GM18502 (cell line): Measurements from ENCODE around the gene SEBOX.

Source experiments
- ATAC-seq: cut with Tn5 transposase; IDR thresholded peaks from one replicate; pipeline ENCODE4 v1.9.1; 2021; ENCODE audit warnings: mild to moderate bottlenecking; ENCODE audit not compliant: unreplicated experiment, poor library complexity

SEBOX gene, protein sequence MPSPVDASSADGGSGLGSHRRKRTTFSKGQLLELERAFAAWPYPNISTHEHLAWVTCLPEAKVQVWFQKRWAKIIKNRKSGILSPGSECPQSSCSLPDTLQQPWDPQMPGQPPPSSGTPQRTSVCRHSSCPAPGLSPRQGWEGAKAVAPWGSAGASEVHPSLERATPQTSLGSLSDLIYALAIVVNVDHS

DNA sequence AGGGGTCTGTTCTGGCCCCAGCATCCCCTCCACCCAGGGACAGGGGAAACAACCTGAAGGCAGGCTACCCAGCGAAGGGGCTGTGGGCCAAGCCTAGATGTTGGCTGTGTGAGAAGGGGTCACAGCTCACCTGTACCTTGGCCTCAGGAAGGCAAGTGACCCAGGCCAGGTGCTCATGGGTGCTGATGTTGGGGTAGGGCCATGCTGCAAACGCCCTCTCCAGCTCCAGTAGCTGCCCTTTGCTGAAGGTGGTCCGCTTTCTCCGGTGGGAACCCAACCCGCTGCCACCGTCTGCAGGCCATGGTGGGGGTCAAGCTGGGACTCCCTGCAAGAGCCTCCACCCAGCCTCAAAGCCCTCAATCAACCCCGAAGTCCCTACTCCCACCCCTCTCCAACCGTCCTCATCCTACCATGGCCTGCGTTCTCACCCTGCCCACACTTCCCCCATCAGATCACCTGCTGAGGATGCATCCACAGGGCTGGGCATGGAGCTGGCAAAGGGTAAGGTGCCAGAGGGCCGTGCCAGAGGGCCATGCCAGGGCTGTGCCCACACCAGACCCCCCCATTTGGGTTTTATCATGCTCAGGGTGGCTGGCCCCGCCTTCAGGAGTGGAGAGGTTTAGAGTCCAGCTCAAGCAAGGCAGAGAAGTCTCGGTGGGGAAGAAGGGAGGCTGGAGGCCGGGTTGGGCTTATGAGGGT, at the start of gene SEBOX:
Gene SEBOX (minus strand): TSS at position 535 of the 699 bp plus-strand sequence. CDS start 48 bp downstream, at position 487.
- ATAC-seq: no peak

DNA sequence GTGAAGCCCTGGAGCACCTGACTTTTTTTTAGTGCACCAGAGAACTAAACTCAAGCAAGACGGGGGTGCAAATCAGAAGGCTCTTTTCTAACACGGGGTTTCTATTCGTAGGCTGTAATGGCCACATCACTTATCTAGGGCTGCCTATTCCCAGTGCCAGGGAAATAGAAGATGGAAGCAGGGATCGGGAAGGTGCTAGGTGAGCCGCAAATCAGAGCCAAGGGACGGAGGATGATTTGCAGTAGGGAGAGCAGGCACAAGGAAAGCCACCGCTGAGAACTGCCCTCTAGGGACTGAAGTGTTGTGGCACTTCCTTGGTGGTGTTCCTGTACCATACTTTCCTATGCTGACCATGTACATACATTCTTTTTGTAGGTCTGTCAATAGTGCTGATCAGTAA, 48.8 kb upstream of the SEBOX start:
- ATAC-seq: no peak

DNA sequence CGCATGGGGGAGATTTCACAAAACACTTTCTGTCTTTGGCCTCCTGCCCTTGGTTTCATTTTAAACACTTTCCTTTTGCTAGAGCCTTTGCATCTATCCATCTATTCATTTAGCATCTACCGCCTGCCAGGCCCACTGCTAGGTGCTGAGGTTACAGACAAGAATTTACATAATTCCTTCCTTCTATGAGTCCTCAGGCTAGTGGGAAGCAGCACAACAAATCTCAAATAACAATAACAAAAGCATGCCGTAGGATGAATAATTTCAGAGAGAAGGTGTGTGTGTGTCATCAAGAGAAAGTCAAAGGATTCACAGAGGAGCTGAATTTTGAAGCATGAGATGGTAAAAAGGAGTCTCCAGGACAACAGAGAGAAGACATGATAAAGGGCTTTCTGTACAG, 47.1 kb upstream of the SEBOX start:
- ATAC-seq: no peak

DNA sequence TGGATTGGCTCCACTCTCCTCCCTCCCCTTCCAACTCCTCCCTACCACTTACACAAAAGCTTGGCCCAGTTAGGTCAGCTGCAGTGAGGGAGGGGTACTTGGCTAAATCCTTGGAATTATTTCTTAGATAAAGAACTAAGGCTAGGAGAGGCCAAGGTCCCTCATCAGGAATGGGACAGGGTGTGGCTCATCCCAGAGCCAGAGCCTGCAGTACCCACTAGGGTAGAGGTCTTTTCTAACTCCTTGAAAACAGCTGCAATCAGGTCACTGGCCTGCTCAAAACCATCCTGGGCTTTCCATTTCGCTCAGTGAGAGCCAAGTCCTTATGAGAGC, 42.9 kb upstream of the SEBOX start:
- no peak for ATAC-seq

DNA sequence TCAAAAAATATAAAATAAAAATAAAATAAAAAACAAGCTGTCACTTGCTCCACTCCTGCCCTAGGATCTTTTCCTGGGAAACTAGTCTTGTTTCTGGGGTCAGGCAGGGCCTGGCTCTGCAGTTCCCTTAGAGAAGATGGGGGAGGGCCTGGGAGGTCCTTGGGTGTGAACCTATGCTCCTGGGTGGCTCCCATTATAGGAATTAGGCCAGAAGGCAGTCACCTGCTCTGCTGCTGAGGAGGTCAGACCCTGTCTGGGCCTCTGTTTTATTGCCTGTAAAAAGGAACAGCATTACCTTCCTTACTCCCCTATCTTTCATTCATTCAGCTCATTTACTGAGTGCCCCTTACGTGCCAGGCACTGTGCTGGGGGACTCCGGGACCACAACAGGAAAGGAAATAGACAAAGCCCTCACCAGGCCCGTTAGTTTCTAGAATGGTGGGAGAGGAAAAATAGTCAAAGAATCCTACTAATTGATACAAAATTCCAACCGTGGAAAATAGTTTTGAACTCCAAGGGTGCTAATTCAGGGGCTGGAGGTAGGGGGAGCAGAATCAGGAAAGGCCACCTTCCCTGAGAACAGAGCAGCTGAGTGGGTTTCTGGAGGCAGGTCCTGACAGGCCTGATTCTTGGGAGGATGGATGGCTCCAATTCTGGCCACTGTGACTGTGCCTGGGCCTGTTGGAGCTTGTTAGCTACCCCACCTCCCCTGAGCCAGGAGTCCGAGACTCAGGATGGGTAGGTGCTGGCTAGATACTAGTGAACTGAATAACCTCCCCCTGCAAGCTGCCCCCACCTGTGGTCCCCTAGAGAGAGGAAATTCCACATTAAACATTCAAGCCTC, 42.4 kb upstream of the SEBOX start:
- no peak for ATAC-seq

DNA sequence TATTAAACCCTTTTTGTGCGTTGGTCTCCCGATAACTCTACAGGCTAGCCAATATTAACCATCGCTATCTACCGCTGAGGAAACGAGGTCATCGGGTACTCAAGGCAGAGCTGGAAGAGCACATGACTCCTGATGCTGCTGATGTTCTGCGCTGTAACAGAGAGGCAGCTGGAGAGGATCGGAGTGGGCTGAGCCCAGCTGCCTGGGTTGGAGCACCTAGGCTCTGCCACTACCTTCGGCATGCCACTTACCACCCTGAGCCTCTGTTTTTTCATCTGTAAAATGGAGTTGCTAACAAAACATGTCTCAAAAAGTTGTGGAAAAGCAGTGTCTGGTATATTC, 41.4 kb upstream of the SEBOX start:
- no peak for ATAC-seq

DNA sequence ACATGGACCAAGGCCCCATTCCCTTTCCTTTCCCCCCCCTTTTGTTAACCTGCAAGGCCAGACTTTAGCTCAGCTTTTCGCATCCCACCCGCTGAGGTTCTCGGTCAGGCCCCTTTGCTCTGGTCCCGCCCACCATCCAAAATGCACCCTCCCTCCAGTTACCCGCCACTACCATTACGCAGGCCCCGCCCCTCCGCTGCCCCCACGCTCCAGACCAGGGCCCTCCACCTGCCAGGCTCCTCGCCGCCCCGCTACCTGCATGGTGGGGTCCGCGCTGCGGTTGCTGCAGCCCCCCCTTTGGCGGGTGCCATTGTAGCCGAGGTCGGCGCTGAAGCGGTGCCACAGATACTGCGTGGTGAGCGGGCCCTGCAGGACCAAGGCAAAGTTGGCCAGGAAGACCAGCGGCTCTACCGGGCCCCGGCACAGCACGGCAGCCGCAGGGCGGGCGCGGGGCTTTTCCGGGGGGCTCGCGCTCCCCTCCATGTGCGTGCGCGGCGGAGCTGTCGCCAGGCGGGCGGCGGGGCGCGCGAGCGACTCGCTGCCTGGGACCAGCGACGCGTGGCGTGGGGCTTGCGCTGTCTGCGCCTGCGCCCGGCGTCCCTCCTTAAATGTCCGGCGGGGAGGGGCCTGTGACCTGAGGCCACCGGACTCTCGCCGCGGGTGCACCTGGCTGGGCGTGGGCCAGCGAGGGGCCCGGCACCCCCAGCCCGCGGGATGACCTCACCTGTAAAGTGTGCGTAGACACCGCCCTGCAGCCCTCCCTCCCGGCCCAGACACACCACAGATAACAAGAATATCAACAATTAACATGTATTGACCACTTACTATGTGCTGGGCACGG, 40.9 kb upstream of the SEBOX start, which contains the start of gene SLC46A1:
Gene SLC46A1 (minus strand): TSS at position 581 of the 841 bp plus-strand sequence. CDS start 98 bp downstream, at position 483.
- no peak for ATAC-seq

DNA sequence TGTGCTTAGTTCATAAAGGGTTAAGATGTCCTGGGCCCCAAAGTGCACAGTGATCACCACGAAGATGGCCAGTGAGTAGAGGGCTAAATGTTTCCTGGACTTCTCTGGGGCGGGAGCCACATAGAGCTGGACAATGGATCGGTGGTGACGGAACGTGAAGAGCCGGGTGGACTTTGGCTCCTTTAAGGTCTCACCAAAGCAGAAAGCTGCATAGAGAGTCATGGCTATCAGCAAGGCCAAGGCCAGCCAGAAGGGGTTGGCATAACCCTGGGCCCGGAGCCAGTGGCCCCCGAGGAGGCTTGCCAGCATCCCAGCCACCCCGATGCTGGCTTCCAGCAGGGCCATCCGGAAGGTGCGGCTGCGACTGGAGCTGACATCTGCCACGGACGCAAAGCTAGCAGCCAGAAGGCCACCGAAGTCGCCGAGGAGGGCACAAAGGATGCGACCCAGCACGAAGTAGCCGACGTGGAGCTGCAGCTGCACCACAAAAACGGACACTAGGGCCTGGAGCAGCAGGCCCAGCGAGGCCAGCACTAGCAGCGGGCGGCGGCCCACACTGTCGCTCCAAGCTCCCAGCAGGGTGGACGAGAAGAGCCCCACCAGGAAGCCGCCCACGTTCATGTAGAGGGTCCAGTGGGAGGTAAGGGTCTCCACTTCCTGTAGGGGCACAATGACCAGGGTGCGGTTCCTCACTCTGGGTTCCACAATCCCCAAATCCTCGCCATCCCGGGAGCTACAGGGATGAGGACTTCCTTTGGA, 40.0 kb upstream of the SEBOX start:
- ATAC-seq: no peak

DNA sequence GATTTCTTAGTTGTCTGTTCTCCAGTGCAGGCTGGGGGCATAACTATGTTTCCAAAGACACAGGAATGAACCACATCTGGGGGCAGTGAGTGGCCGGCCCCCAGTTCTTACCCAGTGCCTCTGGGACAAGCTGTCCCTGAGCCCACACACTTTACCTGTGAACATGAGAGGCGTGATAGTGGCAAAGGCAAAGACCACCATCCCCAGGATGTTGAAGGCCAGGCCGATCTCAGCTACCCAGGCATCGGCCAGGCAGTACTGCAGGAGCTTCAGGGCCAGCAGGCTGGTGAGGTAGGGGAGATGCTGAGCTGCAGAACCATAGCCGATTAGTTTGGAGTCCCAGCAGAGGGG, 39.4 kb upstream of the SEBOX start:
- no peak for ATAC-seq

DNA sequence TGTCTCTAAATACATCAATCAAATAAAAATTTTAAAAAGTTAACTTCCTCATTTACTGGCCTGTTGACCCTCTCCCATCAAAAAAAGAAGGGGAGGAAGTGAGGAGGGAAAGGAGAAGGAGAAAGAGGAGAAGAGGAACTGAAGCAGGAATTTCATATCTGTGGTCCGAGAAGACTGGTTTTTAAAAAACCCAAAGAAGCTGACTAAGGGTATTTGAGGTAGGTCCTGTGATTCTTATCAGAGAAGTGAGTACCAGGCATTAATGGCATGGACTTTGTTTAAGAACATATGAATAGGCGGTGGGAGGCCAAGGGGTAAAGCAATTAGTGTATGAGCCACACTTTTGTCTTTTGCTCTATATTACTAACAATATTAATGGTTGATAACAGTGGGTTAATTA, 39.0 kb upstream of the SEBOX start:
- ATAC-seq: no peak

DNA sequence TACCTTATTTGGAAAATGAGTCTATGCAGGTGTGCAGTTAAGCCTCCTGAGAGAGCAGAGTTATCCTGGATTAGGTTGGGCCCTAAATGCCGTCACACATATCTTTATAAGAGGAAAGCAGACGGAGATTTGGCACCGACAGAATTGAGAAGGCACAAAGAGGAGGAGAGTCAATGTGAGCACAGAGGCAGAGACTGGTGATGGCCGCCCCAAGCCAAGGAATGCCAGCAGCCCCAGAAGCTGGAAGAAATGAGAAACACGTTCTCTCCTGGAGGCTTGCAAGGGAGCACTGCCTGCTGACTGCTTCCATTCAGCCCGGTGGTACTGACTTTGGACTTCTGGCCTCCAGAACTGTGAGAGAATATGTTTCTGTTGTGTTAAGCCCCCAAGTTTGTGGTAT, 37.8 kb upstream of the SEBOX start:
- no peak for ATAC-seq

DNA sequence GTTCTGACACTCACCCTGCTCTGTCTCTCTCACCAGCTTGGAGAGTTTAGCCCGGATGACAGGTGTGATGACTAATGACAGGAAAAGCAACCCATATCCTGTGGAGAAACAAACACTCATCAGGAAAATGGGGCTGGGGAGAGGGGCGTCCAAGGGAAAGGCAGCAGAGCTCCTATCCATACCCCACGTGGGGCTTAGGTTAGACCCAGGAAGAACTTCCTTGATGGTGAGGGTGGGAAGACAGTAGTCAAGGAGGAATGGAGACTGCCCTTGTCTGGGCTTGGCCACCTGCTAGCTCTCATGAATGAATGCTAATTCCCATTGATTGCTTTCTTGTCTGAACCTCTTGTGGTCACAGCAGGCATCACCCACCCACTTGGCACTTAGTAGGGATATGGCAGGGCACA, 37.2 kb upstream of the SEBOX start:
- no peak for ATAC-seq

DNA sequence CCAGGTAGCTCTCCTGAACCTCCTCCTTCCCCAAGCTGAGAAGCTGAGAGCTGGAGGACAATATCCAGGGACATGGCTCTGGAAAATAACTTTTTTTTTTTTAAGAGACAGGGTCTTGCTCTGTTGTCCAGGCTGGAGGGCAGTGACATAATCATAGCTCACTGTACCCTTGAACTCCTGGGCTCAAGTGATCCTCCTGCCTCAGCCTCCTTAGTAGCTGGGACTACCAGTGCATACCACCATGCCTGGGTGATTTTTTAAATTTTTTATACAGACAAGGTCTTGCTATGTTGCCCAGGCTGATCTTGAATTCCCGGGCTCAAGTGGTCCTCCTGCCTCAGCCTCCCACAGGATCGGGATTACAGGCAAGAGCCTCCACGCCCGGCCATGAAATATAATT, 34.8 kb upstream of the SEBOX start:
- no peak for ATAC-seq

DNA sequence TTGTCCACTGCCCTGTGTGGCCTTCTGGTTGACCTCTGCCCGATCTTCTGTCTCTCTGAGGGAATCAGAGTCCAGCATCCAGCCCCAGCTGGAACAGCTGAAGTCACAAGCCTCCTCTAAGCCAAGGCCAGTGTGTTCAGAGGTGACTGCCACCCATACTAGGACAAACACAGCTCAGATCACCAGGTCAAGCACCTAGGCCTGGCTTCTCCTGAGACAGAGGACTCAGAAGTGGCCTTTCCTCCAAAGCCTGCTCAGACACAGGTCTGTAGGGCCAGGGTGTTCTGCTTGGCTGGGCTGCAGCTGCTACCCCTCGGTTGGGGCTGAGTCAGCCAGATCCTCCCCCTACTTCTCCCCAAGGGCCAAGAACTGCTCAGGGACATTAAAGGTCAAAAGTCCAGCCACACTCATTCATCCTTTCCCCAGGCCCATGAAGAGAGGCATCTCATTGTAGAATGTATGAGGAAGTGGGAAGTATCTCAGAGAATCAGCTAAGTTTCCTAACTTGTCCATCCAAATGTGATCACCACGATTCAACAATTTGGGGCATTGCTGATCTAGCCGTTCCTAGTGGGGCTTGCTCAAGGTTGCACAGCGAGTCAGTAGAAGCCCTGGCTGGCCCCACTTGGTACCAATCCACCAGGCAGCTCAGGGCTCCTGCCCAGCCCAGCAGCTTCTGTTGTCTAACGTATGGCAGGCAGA, 33.4 kb upstream of the SEBOX start:
- ATAC-seq: no peak

DNA sequence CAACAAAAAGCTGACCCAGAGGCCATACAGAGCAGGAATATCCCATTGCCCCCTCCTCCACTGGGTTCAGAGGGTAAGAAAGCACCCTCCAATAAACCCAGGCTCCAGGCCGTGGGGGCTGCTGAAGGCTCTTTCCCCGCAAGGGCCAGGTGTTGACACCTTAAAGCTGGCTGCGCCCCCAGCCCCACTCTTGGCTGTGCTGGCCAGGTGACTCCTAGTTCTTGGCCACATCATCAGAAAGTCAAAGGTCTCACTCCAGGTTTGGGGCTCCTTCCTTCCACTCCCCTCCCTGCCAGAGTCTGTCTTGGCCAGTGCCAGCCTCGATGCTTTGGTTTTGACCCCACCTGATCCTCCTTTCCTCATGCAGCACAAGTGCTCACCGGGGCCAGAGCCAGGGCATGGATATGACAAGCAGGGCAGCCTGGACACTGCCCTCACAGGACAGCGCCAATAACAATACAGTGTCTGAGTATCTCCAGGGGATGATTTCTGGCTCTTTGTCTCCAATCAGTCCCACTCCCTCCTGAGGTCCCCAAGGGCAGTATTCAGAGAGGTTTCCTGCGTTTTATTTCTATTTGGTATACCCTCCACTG, 32.8 kb upstream of the SEBOX start:
- ATAC-seq: no peak

DNA sequence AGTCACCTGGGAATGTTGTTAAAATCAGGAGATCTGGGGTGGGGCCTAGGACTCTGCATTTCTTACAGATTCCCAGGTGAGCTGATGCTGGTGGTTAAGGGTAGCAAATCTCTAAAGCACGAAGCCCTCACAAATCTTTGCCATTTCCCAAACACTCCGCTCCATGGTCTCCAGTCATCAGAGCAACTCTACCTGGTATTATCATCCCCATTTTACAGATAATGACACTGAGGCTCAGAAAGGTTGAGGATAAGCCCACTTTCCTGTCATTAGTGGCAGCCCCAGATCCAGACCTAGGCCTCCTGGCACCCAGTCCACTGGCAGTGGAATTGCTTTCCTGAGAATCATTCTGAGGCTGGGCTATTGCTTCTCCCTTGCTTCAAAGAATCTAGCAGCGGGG, 32.3 kb upstream of the SEBOX start:
- no peak for ATAC-seq

DNA sequence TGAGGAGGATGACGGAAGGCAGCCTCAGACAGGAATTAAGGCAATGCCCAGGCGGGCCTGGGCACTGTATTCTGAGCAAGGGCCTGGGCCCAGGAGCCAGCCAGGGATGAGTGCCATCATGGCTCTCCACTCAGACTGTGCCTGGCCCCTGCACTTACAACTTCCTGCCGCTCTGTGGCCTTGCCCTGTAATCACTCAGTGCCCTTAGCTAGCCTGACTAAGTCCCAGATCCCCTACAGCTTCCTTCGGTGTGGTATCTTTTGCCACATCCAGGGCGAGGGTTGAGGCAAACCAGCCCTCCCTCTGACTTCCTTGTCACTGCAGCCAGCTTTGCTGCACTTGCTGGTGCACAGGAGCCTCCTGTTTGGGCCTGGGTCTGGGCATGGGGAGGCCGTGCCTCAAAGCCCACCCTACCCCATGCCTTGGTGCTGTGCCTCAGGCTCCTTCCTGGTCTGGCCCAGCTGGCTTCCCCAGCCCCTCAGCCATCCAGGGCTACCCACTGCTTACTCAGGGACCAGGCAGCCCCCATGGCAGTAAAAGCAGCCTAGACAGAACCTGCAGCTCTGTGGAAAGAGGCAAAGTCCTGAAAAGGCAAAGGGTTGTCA, 31.7 kb upstream of the SEBOX start:
- no peak for ATAC-seq

DNA sequence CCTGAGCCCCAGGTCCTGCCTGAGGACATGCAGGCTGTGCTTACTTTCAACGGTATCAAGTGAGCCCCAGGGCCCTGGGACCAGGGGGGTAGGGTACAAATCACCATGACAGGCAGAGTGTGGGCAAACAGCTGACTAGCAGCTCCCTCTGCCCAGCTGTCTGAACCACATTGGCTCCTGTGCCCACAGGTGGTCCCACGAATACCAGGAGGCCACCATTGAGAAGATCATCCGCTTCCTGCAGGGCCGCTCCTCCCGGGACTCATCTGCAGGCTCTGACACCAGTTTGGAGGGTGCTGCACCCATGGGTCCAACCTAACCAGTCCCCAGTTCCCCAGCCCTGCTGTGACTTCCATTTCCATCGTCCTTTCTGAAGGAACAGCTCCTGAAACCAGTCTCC, 31.0 kb upstream of the SEBOX start:
- no peak for ATAC-seq

DNA sequence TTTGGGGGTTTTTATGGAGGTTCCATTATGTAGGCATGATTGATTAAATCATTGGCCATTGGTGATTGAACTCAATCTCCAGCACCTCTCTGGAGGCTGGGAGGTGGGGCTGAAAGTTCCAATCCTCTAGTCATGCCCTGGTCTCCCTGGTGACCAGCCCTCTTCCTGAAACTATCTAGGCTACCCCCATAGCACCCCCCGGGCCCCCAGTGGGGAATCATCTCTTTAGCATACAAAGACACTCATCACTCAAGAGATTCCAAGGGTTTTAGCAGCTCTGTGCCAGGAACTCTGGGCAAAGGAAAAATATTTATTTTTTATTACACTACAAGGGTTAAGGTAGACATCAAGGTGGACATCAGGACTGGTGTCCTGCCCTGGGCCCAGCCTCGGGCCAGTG, 30.4 kb upstream of the SEBOX start:
- no peak for ATAC-seq
